ENCODE results near the gene ATF3. TPM values are rescaled to one million over a fixed set of nuclear protein-coding genes. Genes with fewer than 3 reads are reported as not detected.

Gene ATF3
- total RNA-seq, 2 donors from 2014 or later = 10.7 to 160 TPM

DNA sequence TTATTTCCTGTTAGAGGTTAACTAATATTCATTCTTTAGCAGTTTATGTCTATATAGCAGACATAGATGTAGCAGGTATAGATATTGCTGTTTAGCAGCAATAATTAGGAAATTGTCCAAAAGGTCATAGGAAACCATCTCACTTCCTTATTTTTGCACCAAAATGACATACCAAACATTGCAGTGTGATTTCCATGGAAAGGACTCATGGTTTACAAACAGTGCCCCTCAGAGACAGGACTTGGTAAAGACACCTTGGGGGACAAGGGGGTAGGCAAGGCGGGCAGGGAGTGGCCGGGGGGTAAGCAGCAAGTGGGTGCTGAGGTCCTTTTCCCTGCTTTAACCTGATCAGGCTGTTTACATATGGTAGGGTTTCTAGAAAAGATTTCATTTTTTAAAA is 60.5 kb downstream of the ATF3 start:
- Histone ChIP-seq H3K27ac (no peak overlapping the region), H3K4me3 (no peak overlapping the region), H3K9me3 (no peaks in the 10 kb centered on the region), H3K36me3 (no peaks in the 10 kb centered on the region), H3K27me3 (replicated peaks; ENCODE audit: insufficient read depth) (no peaks in the 10 kb centered on the region), H3K4me1 (ENCODE audit: control insufficient read depth in 1 of 2, low read depth in 2 of 2) (peaks cover 3 to 5% of the 10 kb centered on the region in 2 donors)
- TF ChIP-seq, protein P1, sequence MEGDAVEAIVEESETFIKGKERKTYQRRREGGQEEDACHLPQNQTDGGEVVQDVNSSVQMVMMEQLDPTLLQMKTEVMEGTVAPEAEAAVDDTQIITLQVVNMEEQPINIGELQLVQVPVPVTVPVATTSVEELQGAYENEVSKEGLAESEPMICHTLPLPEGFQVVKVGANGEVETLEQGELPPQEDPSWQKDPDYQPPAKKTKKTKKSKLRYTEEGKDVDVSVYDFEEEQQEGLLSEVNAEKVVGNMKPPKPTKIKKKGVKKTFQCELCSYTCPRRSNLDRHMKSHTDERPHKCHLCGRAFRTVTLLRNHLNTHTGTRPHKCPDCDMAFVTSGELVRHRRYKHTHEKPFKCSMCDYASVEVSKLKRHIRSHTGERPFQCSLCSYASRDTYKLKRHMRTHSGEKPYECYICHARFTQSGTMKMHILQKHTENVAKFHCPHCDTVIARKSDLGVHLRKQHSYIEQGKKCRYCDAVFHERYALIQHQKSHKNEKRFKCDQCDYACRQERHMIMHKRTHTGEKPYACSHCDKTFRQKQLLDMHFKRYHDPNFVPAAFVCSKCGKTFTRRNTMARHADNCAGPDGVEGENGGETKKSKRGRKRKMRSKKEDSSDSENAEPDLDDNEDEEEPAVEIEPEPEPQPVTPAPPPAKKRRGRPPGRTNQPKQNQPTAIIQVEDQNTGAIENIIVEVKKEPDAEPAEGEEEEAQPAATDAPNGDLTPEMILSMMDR (IDR thresholded peaks at IDR 0.05) = no peak
- DNase-seq (ENCODE audit: low spot score) = no peak
- no peak for ATAC-seq (ENCODE audit: insufficient number of reproducible peaks, low FRiP score, low read depth)

GRCh38 chr1:212669600-212669999 is 61.0 kb downstream of the ATF3 start:
- no peaks in the 10 kb centered on the region for H3K27me3 ChIP-seq (replicated peaks; ENCODE audit: insufficient read depth)
- H3K9me3 ChIP-seq = no peaks in the 10 kb centered on the region
- H3K36me3 ChIP-seq = no peaks in the 10 kb centered on the region
- no peak overlapping the region for H3K27ac ChIP-seq
- DNase-seq (ENCODE audit: low spot score) (no peak), ATAC-seq (ENCODE audit: insufficient number of reproducible peaks, low FRiP score, low read depth) (no peak)
- TF ChIP-seq, protein P1 (IDR thresholded peaks at IDR 0.05) = no peak
- no peak overlapping the region for H3K4me3 ChIP-seq
- peaks cover 3 to 5% of the 10 kb centered on the region in 2 donors for H3K4me1 ChIP-seq (ENCODE audit: control insufficient read depth in 1 of 2, low read depth in 2 of 2)

- no peak for DNase-seq (ENCODE audit: low spot score)
- no peaks in the 10 kb centered on the region for H3K27me3 ChIP-seq (replicated peaks; ENCODE audit: insufficient read depth)
- ATAC-seq (ENCODE audit: insufficient number of reproducible peaks, low FRiP score, low read depth) = no peak
- H3K9me3 ChIP-seq = no peaks in the 10 kb centered on the region
- TF ChIP-seq, protein P1 (IDR thresholded peaks at IDR 0.05) = no peak
- H3K4me3 ChIP-seq = no peak overlapping the region
- H3K36me3 ChIP-seq = no peaks in the 10 kb centered on the region
- peaks cover 3 to 5% of the 10 kb centered on the region in 2 donors for H3K4me1 ChIP-seq (ENCODE audit: control insufficient read depth in 1 of 2, low read depth in 2 of 2)
- H3K27ac ChIP-seq = no peak overlapping the region
These were observed 61.7 kb downstream of the ATF3 start for GRCh38 chr1:212670301-212670700.

Other genes starting within 250 kb of the ATF3 start
- 1 to 10 TPM; 3.2 to 4.1 TPM for gene PACC1, start 193.9 kb upstream of the ATF3 start, total RNA-seq
- gene NENF, start 175.8 kb upstream of the ATF3 start, total RNA-seq = 100 to 1,000 TPM; 122 to 152 TPM
- 10 to 100 TPM in 1 of 2 donors, 1 to 10 TPM in 1; 2.2 to 26.6 TPM for gene BATF3, start 91.1 kb downstream of the ATF3 start, total RNA-seq
- gene NSL1, start 183.0 kb downstream of the ATF3 start, total RNA-seq = 10 to 100 TPM; 43.2 to 44.3 TPM
- 1 to 10 TPM; 8.1 to 8.9 TPM for gene TATDN3, start 183.1 kb downstream of the ATF3 start, total RNA-seq
- gene SPATA45, start 238.9 kb downstream of the ATF3 start, total RNA-seq = not detected
- gene FLVCR1, start 249.5 kb downstream of the ATF3 start, total RNA-seq = 10 to 100 TPM in 1 of 2 donors, 1 to 10 TPM in 1; 7.6 to 12.0 TPM

Measured in thoracic aorta (tissue), 2 donors.